NB4 (cell line): ENCODE measurements around the gene ZNF43.

Experiments used
- CTCF ChIP-seq: IDR thresholded peaks from one replicate; pipeline ENCODE4 v1.5.1; 2012; ENCODE audit warnings: low read depth, low read length
- MAX ChIP-seq: IDR thresholded peaks from 2 replicates; pipeline ENCODE4 v1.6.1; 2011; ENCODE audit warnings: low read depth, low read length
- POLR2A ChIP-seq: IDR thresholded peaks from 2 replicates; pipeline ENCODE4 v1.6.1; 2011; ENCODE audit warnings: mild to moderate bottlenecking; ENCODE audit not compliant: insufficient read length; ENCODE audit errors: extremely low read depth

DNA sequence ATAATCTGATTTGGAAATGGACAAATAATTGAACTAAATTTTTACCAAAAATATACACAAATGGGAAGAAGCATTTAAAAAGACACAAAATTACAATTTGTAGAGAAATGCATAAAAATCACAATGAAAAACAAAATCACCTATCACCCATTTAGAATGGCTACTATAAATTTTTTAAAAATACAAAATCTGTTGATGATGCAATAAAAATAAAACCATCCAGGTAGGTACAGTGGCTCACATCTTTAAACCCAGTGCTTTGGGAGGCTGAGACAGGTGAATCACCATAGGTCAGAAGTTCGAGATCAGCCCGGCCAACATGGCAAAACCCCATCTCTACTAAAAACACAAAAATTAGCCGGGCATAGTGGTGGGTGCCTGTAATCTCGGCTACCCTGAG is 23.5 kb downstream of the ZNF43 start:
- TF ChIP-seq CTCF (no peak), POLR2A (no peak), MAX (no peak)
